NT2/D1 (cell line): ENCODE data around the gene JPT1.

ENCODE experiments used
- SUZ12 ChIP-seq: IDR thresholded peaks from 2 replicates; pipeline ENCODE4 v1.6.1; 2011; ENCODE audit not compliant: insufficient read length, insufficient read depth; ENCODE audit errors: extremely low read depth
- YY1 ChIP-seq: IDR thresholded peaks from 2 replicates; pipeline ENCODE4 v1.6.1; 2011; ENCODE audit not compliant: insufficient read length, insufficient read depth
- ZNF274 ChIP-seq: IDR thresholded peaks from 2 replicates; pipeline ENCODE4 v1.6.1; 2011; ENCODE audit warnings: mild to moderate bottlenecking, low read depth, low read length

- no peak for TF ChIP-seq YY1
- TF ChIP-seq SUZ12 = no peak
- TF ChIP-seq ZNF274 = no peak
Observed at GRCh38 chr17:75199886-75200618, 45.7 kb upstream of the JPT1 start.
